OCI-LY3 (cell line): Measurements from ENCODE around the gene ANKS1B.

ENCODE experiments used
- EZH2phosphoT487 ChIP-seq: fragments of 200-600 bp; shearing (Covaris generic); IDR thresholded peaks from 2 replicates; pipeline ENCODE4 v1.6.1; 2018; ENCODE audit warnings: antibody characterized with exemption, mixed run types, low read depth
- TF ChIP-seq, protein P1 (sequence below): fragments of 200-600, 300-600 bp; sonication (generic); IDR thresholded peaks from 2 replicates; pipeline ENCODE4 v1.5.1; 2014; ENCODE audit warnings: antibody characterized with exemption, low read length, low read depth

DNA sequence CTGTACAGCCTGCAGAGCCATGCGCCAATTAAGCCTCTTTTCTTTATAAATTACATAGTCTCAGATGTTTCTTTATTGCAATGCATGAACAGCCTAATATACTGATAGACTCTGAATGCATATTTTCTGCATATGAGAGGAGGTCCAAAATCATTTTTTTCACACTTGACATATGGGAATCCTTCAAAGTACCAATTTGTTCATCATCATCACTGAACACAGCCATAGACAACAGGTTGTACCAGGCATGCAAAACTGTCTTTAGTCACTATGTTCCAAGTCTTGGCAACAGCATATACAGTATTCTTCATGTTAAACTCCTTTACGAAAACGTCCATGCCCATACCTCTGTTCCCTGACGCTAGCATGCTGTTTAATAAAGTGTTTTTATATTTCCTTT is 807.9 kb downstream of the ANKS1B start:
- TF ChIP-seq EZH2phosphoT487 = no peak
- TF ChIP-seq, protein P1, sequence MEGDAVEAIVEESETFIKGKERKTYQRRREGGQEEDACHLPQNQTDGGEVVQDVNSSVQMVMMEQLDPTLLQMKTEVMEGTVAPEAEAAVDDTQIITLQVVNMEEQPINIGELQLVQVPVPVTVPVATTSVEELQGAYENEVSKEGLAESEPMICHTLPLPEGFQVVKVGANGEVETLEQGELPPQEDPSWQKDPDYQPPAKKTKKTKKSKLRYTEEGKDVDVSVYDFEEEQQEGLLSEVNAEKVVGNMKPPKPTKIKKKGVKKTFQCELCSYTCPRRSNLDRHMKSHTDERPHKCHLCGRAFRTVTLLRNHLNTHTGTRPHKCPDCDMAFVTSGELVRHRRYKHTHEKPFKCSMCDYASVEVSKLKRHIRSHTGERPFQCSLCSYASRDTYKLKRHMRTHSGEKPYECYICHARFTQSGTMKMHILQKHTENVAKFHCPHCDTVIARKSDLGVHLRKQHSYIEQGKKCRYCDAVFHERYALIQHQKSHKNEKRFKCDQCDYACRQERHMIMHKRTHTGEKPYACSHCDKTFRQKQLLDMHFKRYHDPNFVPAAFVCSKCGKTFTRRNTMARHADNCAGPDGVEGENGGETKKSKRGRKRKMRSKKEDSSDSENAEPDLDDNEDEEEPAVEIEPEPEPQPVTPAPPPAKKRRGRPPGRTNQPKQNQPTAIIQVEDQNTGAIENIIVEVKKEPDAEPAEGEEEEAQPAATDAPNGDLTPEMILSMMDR = no peak
